ENCODE measurements around the gene OBSCN. TPM values are rescaled to one million over a fixed set of nuclear protein-coding genes. Genes with fewer than 3 reads are reported as not detected.

OBSCN gene
- total RNA-seq, 1 experiment from 2014 or later = 10.5 TPM

- no TSS peak for BruUV-seq (replicated peaks)
- ChIA-PET POLR2A (no interaction called here), CTCF (no interaction called here)
- intact Hi-C loops (cut with micrococcal nuclease; ENCODE audit: unreplicated experiment) = no loop called here
- Histone ChIP-seq H3K9me3 (ENCODE audit: control insufficient read depth, insufficient read depth, low read depth, low read length) (no peaks in the 10 kb centered on the region), H3K36me3 (ENCODE audit: control insufficient read depth, insufficient read depth, low read length) (no peaks in the 10 kb centered on the region), H3K27ac (ENCODE audit: low read length) (no peak overlapping the region), H3K4me1 (ENCODE audit: control insufficient read depth, insufficient read depth, low read length) (no peaks in the 10 kb centered on the region), H3K4me3 (ENCODE audit: low read depth in 2 of 2, low read length in 2 of 2) (no peak overlapping the region), H3K27me3 (ENCODE audit: control insufficient read depth, insufficient read depth, low read length) (no peaks in the 10 kb centered on the region)
- in situ Hi-C loops (cut with HindIII; ENCODE audit: low pct_unique_long_range_greater_than_20kb, low sequenced_read_pairs) = no loop called here
- no peak for DNase-seq (ENCODE audit: low read depth, low spot score)
- TF ChIP-seq TCF7L2 (IDR thresholded peaks at IDR 0.05; ENCODE audit: low read depth, low read length) (no peak), POLR2AphosphoS5 (IDR thresholded peaks at IDR 0.05; ENCODE audit: low read depth, low read length) (no peak), CTCF (IDR thresholded peaks at IDR 0.05) (no peak)
- TF ChIP-seq, protein P1, sequence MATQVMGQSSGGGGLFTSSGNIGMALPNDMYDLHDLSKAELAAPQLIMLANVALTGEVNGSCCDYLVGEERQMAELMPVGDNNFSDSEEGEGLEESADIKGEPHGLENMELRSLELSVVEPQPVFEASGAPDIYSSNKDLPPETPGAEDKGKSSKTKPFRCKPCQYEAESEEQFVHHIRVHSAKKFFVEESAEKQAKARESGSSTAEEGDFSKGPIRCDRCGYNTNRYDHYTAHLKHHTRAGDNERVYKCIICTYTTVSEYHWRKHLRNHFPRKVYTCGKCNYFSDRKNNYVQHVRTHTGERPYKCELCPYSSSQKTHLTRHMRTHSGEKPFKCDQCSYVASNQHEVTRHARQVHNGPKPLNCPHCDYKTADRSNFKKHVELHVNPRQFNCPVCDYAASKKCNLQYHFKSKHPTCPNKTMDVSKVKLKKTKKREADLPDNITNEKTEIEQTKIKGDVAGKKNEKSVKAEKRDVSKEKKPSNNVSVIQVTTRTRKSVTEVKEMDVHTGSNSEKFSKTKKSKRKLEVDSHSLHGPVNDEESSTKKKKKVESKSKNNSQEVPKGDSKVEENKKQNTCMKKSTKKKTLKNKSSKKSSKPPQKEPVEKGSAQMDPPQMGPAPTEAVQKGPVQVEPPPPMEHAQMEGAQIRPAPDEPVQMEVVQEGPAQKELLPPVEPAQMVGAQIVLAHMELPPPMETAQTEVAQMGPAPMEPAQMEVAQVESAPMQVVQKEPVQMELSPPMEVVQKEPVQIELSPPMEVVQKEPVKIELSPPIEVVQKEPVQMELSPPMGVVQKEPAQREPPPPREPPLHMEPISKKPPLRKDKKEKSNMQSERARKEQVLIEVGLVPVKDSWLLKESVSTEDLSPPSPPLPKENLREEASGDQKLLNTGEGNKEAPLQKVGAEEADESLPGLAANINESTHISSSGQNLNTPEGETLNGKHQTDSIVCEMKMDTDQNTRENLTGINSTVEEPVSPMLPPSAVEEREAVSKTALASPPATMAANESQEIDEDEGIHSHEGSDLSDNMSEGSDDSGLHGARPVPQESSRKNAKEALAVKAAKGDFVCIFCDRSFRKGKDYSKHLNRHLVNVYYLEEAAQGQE (IDR thresholded peaks at IDR 0.05; ENCODE audit: insufficient read depth in 1 of 2, low read depth in 2 of 2, low read length in 1 of 2) = no peak
- ATAC-seq = no peak
Measured at GRCh38 chr1:228358764-228359612, 151.1 kb downstream of the OBSCN start.

- Histone ChIP-seq H3K4me1 (ENCODE audit: control insufficient read depth, insufficient read depth, low read length) (no peaks in the 10 kb centered on the region), H3K36me3 (ENCODE audit: control insufficient read depth, insufficient read depth, low read length) (no peaks in the 10 kb centered on the region), H3K27ac (ENCODE audit: low read length) (no peak overlapping the region), H3K4me3 (ENCODE audit: low read depth in 2 of 2, low read length in 2 of 2) (no peak overlapping the region), H3K9me3 (ENCODE audit: control insufficient read depth, insufficient read depth, low read depth, low read length) (no peaks in the 10 kb centered on the region), H3K27me3 (ENCODE audit: control insufficient read depth, insufficient read depth, low read length) (no peaks in the 10 kb centered on the region)
- DNase-seq (ENCODE audit: low read depth, low spot score) (no peak), ATAC-seq (no peak)
- TF ChIP-seq SIN3A (IDR thresholded peaks at IDR 0.05; ENCODE audit: borderline replicate concordance, insufficient read depth, low read depth, low read length) = no peak
- TF ChIP-seq POLR2AphosphoS5 (IDR thresholded peaks at IDR 0.05; ENCODE audit: low read depth, low read length) = no peak
- TF ChIP-seq, protein P1 (IDR thresholded peaks at IDR 0.05; ENCODE audit: insufficient read depth in 1 of 2, low read depth in 2 of 2, low read length in 1 of 2) = no peak
- TF ChIP-seq CTCF (IDR thresholded peaks at IDR 0.05) = no peak
- CTCF ChIA-PET = no interaction called here
- in situ Hi-C loops (cut with HindIII; ENCODE audit: low pct_unique_long_range_greater_than_20kb, low sequenced_read_pairs) (no loop called here), intact Hi-C loops (cut with micrococcal nuclease; ENCODE audit: unreplicated experiment) (no loop called here)
- POLR2A ChIA-PET = no interaction called here
- BruUV-seq (replicated peaks) = no TSS peak
Measured at GRCh38 chr1:228359613-228360532, 152.0 kb downstream of the OBSCN start.
